Vagina (tissue), 2 donors: ENCODE measurements around the gene PGAP1.

ENCODE experiments used
- CTCF ChIP-seq, 3 experiments: fragments of 450-650 bp in 2 of 3; fragments of 200-600 bp in 1 of 3; sonication (generic) in 1 of 3; IDR thresholded peaks; one replicate each; pipeline ENCODE4 v1.5.1; 2017 to 2019; ENCODE audit warnings: antibody characterized with exemption in 3 of 3, mild to moderate bottlenecking in 2 of 3, moderate library complexity in 2 of 3
- POLR2A ChIP-seq, 2 donors: fragments of 450-650 bp; IDR thresholded peaks; one replicate each; pipeline ENCODE4 v1.6.1; 2017; ENCODE audit warnings: antibody characterized with exemption in 2 of 2, mild to moderate bottlenecking in 2 of 2, moderate library complexity in 2 of 2
- POLR2AphosphoS5 ChIP-seq, 2 donors: sonication (generic); formaldehyde crosslinking; IDR thresholded peaks; one replicate each; pipeline ENCODE4 v1.9.0; 2017; ENCODE audit warnings: antibody characterized with exemption in 2 of 2, mild to moderate bottlenecking in 2 of 2, low read depth in 1 of 2; ENCODE audit not compliant: insufficient read depth in 1 of 2

- no peak for TF ChIP-seq CTCF (IDR thresholded peaks at IDR 0.05)
- no peak for TF ChIP-seq POLR2A (IDR thresholded peaks at IDR 0.05)
- TF ChIP-seq POLR2AphosphoS5 (IDR thresholded peaks at IDR 0.05; ENCODE audit: insufficient read depth in 1 of 2, low read depth in 1 of 2), result no peak
Observed at GRCh38 chr2:196967775-196968174, 41.3 kb upstream of the PGAP1 start.
